H1 (cell line): ENCODE data around the gene IL18RAP. TPM values are rescaled to one million over a fixed set of nuclear protein-coding genes. Genes with fewer than 3 reads are reported as not detected.

ENCODE experiments used
- CTCF ChIA-PET: fragments of 300-600 bp; sonication (Branson Sonifier 250); formaldehyde crosslinking; loops from one replicate; lab custom pipeline; 2021; ENCODE audit not compliant: partially characterized antibody; lab: Charles Lee
- POLR2A ChIA-PET: fragments of 300-600 bp; sonication (Branson Sonifier 250); formaldehyde crosslinking; loops from one replicate; lab custom pipeline; 2021; ENCODE audit warnings: inconsistent platforms; ENCODE audit not compliant: partially characterized antibody; lab: Charles Lee
- DNase-seq, 2 experiments: peaks; one replicate each; pipeline versions ENCODE4 v3.0.0 to v3.0.0-alpha.2; 2010 to 2022; ENCODE audit warnings: low spot score in 2 of 2, low read depth in 1 of 2, mixed read lengths in 1 of 2
- FAIRE-seq: peaks from 2 replicates; lab custom pipeline; 2011; peaks lifted over from hg19 to GRCh38; lab: Jason Lieb, UNC
- H2AFZ ChIP-seq: 2 replicates; pipeline ENCODE4 v1.8.1; 2012; ENCODE audit warnings: low read length, inconsistent platforms
- H2AK5ac ChIP-seq: 2 replicates; pipeline ENCODE4 v1.6.1; 2013; ENCODE audit warnings: low read depth, low read length
- H2BK120ac ChIP-seq: replicated peaks from 2 replicates; pipeline ENCODE3; 2013; ENCODE audit warnings: low read depth, low read length, inconsistent platforms
- H2BK12ac ChIP-seq: 2 replicates; pipeline ENCODE4 v1.6.1; 2013; ENCODE audit warnings: low read depth, low read length
- H2BK15ac ChIP-seq: 2 replicates; pipeline ENCODE4 v1.6.1; 2013; ENCODE audit warnings: low read length
- H2BK20ac ChIP-seq: 2 replicates; pipeline ENCODE4 v1.6.1; 2013; ENCODE audit warnings: low read length
- H2BK5ac ChIP-seq: 2 replicates; pipeline ENCODE4 v1.6.1; 2013; ENCODE audit warnings: low read depth, low read length
- H3K14ac ChIP-seq: 2 replicates; pipeline ENCODE4 v1.6.1; 2013; ENCODE audit warnings: inconsistent platforms; ENCODE audit not compliant: insufficient read length
- H3K18ac ChIP-seq: 2 replicates; pipeline ENCODE4 v1.6.1; 2013; ENCODE audit warnings: low read length; ENCODE audit errors: extremely low read depth
- H3K23ac ChIP-seq: 2 replicates; pipeline ENCODE4 v1.6.1; 2013; ENCODE audit warnings: inconsistent platforms; ENCODE audit not compliant: insufficient read length
- H3K23me2 ChIP-seq: 2 replicates; pipeline ENCODE4 v1.6.1; 2013; ENCODE audit warnings: low read depth, low read length
- H3K27ac ChIP-seq: 2 replicates; pipeline ENCODE4 v1.6.1; 2011; ENCODE audit warnings: low read depth, low read length, inconsistent platforms
- H3K27me3 ChIP-seq, 4 experiments: replicated peaks in 1 of 4; 1 replicate in 1 of 4; 2 replicates in 3 of 4; pipeline versions ENCODE4 v1.6.1 to v1.8.1; 2011 to 2013; ENCODE audit warnings: low read length in 3 of 4, mild to moderate bottlenecking in 3 of 4, inconsistent platforms in 2 of 4, mixed read lengths in 2 of 4, moderate library complexity in 1 of 4; ENCODE audit not compliant: control insufficient read depth in 3 of 4, insufficient read depth in 3 of 4; ENCODE audit errors: extremely low read depth in 1 of 4
- H3K36me3 ChIP-seq, 4 experiments: 2 replicates each; pipeline versions ENCODE4 v1.6.1 to v1.8.1; 2011 to 2013; ENCODE audit warnings: mild to moderate bottlenecking in 4 of 4, low read length in 3 of 4, moderate library complexity in 2 of 4, control low read depth in 1 of 4, inconsistent platforms in 1 of 4; ENCODE audit not compliant: insufficient read depth in 4 of 4, control insufficient read depth in 2 of 4
- H3K4ac ChIP-seq: replicated peaks from 2 replicates; pipeline ENCODE3; 2013; ENCODE audit warnings: low read length, low read depth, mixed read lengths, inconsistent platforms; ENCODE audit not compliant: insufficient read length
- H3K4me1 ChIP-seq, 4 experiments: replicated peaks in 1 of 4; 1 replicate in 1 of 4; 2 replicates in 3 of 4; pipeline versions ENCODE4 v1.6.1 to v1.8.1; 2011 to 2013; ENCODE audit warnings: low read length in 3 of 4, inconsistent platforms in 2 of 4, mixed read lengths in 1 of 4; ENCODE audit not compliant: insufficient read depth in 4 of 4, control insufficient read depth in 3 of 4
- H3K4me2 ChIP-seq, 2 experiments: 2 replicates each; pipeline versions ENCODE4 v1.6.1 to v1.8.1; 2011 to 2013; ENCODE audit warnings: low read depth in 2 of 2, low read length in 2 of 2, control low read depth in 1 of 2, inconsistent platforms in 1 of 2, mild to moderate bottlenecking in 1 of 2; ENCODE audit not compliant: insufficient read depth in 1 of 2
- H3K4me3 ChIP-seq, 4 experiments: fragments of 200-600, 300-600 bp in 1 of 4; sonication (generic), shearing (Covaris generic), sonication (Bioruptor Twin) in 1 of 4; 2 replicates each; pipeline versions ENCODE4 v1.5.1 to v1.8.1; 2011 to 2016; ENCODE audit warnings: low read length in 4 of 4, low read depth in 3 of 4, control low read depth in 2 of 4, inconsistent platforms in 2 of 4, mild to moderate bottlenecking in 2 of 4, mixed read lengths in 1 of 4, moderate library complexity in 1 of 4; ENCODE audit not compliant: insufficient read depth in 2 of 4; ENCODE audit errors: extremely low read depth in 1 of 4
- H3K56ac ChIP-seq: replicated peaks from 2 replicates; pipeline ENCODE3; 2013; ENCODE audit warnings: low read depth, mild to moderate bottlenecking, mixed read lengths, low read length, inconsistent platforms; ENCODE audit not compliant: insufficient read length
- H3K79me1 ChIP-seq: 2 replicates; pipeline ENCODE4 v1.6.1; 2013; ENCODE audit warnings: low read depth, low read length, control low read depth
- H3K79me2 ChIP-seq, 2 experiments: 2 replicates each; pipeline versions ENCODE4 v1.6.1 to v1.8.1; 2012 to 2013; ENCODE audit warnings: low read length in 2 of 2, mild to moderate bottlenecking in 2 of 2, inconsistent platforms in 1 of 2; ENCODE audit not compliant: insufficient read depth in 2 of 2, control insufficient read depth in 1 of 2
- H3K9ac ChIP-seq, 4 experiments: replicated peaks in 1 of 4; 1 replicate in 1 of 4; 2 replicates in 3 of 4; pipeline versions ENCODE4 v1.6.1 to v1.8.1; 2011 to 2013; ENCODE audit warnings: low read depth in 3 of 4, low read length in 3 of 4, control low read depth in 2 of 4, mild to moderate bottlenecking in 2 of 4, moderate library complexity in 2 of 4, inconsistent platforms in 1 of 4; ENCODE audit errors: extremely low read depth in 1 of 4
- H3K9me3 ChIP-seq, 2 experiments: 2 replicates each; pipeline versions ENCODE4 v1.6.1 to v1.8.1; 2012 to 2013; ENCODE audit warnings: mild to moderate bottlenecking in 2 of 2, moderate library complexity in 2 of 2, control low read depth in 1 of 2, inconsistent platforms in 1 of 2, low read depth in 1 of 2, low read length in 1 of 2, mixed read lengths in 1 of 2; ENCODE audit not compliant: insufficient read depth in 2 of 2
- H4K20me1 ChIP-seq, 2 experiments: replicated peaks in 1 of 2; 2 replicates each; pipeline versions ENCODE3 to v1.8.1; 2011 to 2013; ENCODE audit warnings: inconsistent platforms in 2 of 2, low read length in 2 of 2, mild to moderate bottlenecking in 1 of 2; ENCODE audit not compliant: insufficient read depth in 2 of 2, control insufficient read depth in 1 of 2
- H4K5ac ChIP-seq: 2 replicates; pipeline ENCODE4 v1.6.1; 2013; ENCODE audit warnings: low read length, low read depth, mixed read lengths, inconsistent platforms; ENCODE audit not compliant: insufficient read length
- H4K8ac ChIP-seq: 2 replicates; pipeline ENCODE4 v1.8.0; 2013; ENCODE audit warnings: mild to moderate bottlenecking, moderate library complexity, low read length, inconsistent platforms; ENCODE audit not compliant: insufficient read depth; ENCODE audit errors: extremely low read depth
- H4K91ac ChIP-seq: replicated peaks from 2 replicates; pipeline ENCODE3; 2013; ENCODE audit warnings: low read length, mixed read lengths, inconsistent platforms; ENCODE audit not compliant: insufficient read length
- BACH1 ChIP-seq: IDR thresholded peaks from 2 replicates; pipeline ENCODE4 v1.6.1; 2012; ENCODE audit warnings: low read length, improper control_type of control experiment
- CEBPB ChIP-seq: IDR thresholded peaks from 2 replicates; pipeline ENCODE4 v1.6.1; 2012; ENCODE audit warnings: low read depth, low read length
- CHD1 ChIP-seq: IDR thresholded peaks from 2 replicates; pipeline ENCODE4 v1.6.1; 2012; ENCODE audit warnings: low read depth, low read length, improper control_type of control experiment
- GABPA ChIP-seq: IDR thresholded peaks from 2 replicates; pipeline ENCODE4 v1.6.1; 2011; ENCODE audit warnings: mild to moderate bottlenecking, low read length, moderate library complexity, borderline replicate concordance; ENCODE audit not compliant: insufficient read depth
- MAX ChIP-seq: IDR thresholded peaks from 2 replicates; pipeline ENCODE4 v1.6.1; 2012; ENCODE audit warnings: inconsistent platforms
- POLR2A ChIP-seq, 2 experiments: IDR thresholded peaks; 1 replicate in 1 of 2; 2 replicates in 1 of 2; pipeline ENCODE4 v1.6.1; 2011; ENCODE audit warnings: low read depth in 2 of 2, low read length in 2 of 2, mild to moderate bottlenecking in 2 of 2; ENCODE audit errors: control extremely low read depth in 1 of 2
- POLR2AphosphoS5 ChIP-seq: IDR thresholded peaks from 2 replicates; pipeline ENCODE4 v1.6.1; 2011; ENCODE audit warnings: low read depth, low read length
- POU5F1 ChIP-seq: IDR thresholded peaks from 2 replicates; pipeline ENCODE4 v1.6.1; 2011; ENCODE audit warnings: low read depth, mild to moderate bottlenecking, low read length, moderate library complexity
- SIN3A ChIP-seq, 2 experiments: IDR thresholded peaks in 1 of 2; conservative IDR thresholded peaks in 1 of 2; 2 replicates each; pipeline ENCODE4 v1.6.1; 2011 to 2012; ENCODE audit warnings: low read length in 2 of 2, improper control_type of control experiment in 1 of 2, low read depth in 1 of 2, mild to moderate bottlenecking in 1 of 2
- SUZ12 ChIP-seq: fragments of 200-600 bp; sonication (generic); IDR thresholded peaks from 2 replicates; pipeline ENCODE4 v1.6.1; 2012; ENCODE audit warnings: mild to moderate bottlenecking, inconsistent platforms, low read length, moderate library complexity, mixed read lengths
- ZNF274 ChIP-seq: IDR thresholded peaks from 2 replicates; pipeline ENCODE4 v1.7.0; 2012; ENCODE audit warnings: low read length, borderline replicate concordance; ENCODE audit errors: extremely low read depth
- polyA plus RNA-seq, 7 experiments: library from polyadenylated mRNA; depleted of rRNA in 3 of 7; stranded (reverse) in 5 of 7; unstranded in 2 of 7; fragments of >200 nt in 5 of 7; fragments of 200-250 nt in 2 of 7; gene quantifications; 1 replicate in 5 of 7; 2 replicates in 1 of 7; 4 replicates in 1 of 7; pipeline versions ENCODE4 v1.2.1 to v1.2.3, GENCODE V29; 2011 to 2013; ENCODE audit warnings: missing spikeins in 2 of 7, mixed read lengths in 2 of 7
- total RNA-seq: library from RNA; stranded (reverse); fragmentation: NEBNext Ultra II Directional; extraction: Animal tissue kit (Norgen Biotek cat#: 25700); gene quantifications from 2 replicates; pipeline ENCODE4 v1.2.1, GENCODE V29; 2021
- TF ChIP-seq, protein P1 (sequence below): IDR thresholded peaks from 2 replicates; pipeline ENCODE4 v1.6.1; 2011; ENCODE audit warnings: low read length, improper control_type of control experiment
- TF ChIP-seq, protein P2 (sequence below): IDR thresholded peaks from 2 replicates; pipeline ENCODE4 v1.6.1; 2012; ENCODE audit warnings: low read length, inconsistent platforms

The IL18RAP gene
- total and polyA plus RNA-seq, 2 of the 8 experiments (the other 6 are each of a cell fraction or from before 2014, with no cell fraction given), result not detected

DNA sequence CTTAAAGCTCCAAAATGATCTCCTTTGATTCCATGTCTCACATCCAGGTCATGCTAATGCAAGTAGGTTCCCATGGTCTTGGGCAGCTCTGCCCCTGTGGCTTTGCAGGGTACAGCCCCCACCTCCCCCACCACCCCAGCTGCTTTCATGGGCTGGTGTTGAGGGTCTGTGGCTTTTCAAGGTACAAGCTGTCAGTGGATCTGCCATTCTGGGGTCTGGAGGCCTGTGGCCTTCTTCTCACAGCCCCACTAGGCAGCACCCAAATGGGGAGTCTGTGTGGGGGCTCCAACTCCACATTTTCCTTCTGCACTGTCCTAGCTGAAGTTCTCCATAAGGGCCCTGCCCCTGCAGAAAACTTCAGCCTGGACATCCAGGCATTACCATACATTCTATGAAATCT, 69.0 kb downstream of the IL18RAP start:
- H3K4me3 ChIP-seq, result no peak overlapping the region
- 0 out of 4 replicates have a peak, but pooled peaks cover 0 to 6% of the 10 kb centered on the region in 2 experiments for H3K9me3 ChIP-seq
- no peak overlapping the region for H3K4me2 ChIP-seq
- no peak overlapping the region for H4K5ac ChIP-seq
- no peaks in the 10 kb centered on the region for H3K36me3 ChIP-seq
- no peak overlapping the region for H3K14ac ChIP-seq
- H4K8ac ChIP-seq, result no peak overlapping the region
- no peak overlapping the region for H3K56ac ChIP-seq
- no peak overlapping the region for H2AFZ ChIP-seq
- no peaks in the 10 kb centered on the region for H3K79me2 ChIP-seq
- no peak overlapping the region for H3K9ac ChIP-seq
- CTCF ChIA-PET, result interaction anchor here (1.6 to 5.3 kb wide), 2 partner anchors 18 to 70 kb away, joined by 4 to 34 read pairs; partner anchors contain the start of gene SLC9A4
- H2AK5ac ChIP-seq, result no peak overlapping the region
- no peak overlapping the region for H3K23ac ChIP-seq
- peaks cover 0 to 3% (median under 1%) of the 10 kb centered on the region in 4 experiments; a peak in 2 of 7 replicates for H3K4me1 ChIP-seq
- no peak overlapping the region for H2BK12ac ChIP-seq
- H2BK15ac ChIP-seq, result no peak overlapping the region
- no peak overlapping the region for H2BK20ac ChIP-seq
- POLR2A ChIA-PET, result no interaction called here
- no peak for FAIRE-seq
- H3K79me1 ChIP-seq, result no peaks in the 10 kb centered on the region
- no peak overlapping the region for H3K4ac ChIP-seq
- no peak overlapping the region for H2BK120ac ChIP-seq
- no peaks in the 10 kb centered on the region for H3K27me3 ChIP-seq
- H3K18ac ChIP-seq, result no peak overlapping the region
- no peak for DNase-seq
- H3K23me2 ChIP-seq, result no peaks in the 10 kb centered on the region; the same call in 1 of the 2 replicates
- H3K27ac ChIP-seq, result no peak overlapping the region
- no peaks in the 10 kb centered on the region for H4K20me1 ChIP-seq
- no peak overlapping the region for H2BK5ac ChIP-seq
- H4K91ac ChIP-seq, result no peak overlapping the region
- TF ChIP-seq ZNF274, result no peak
- TF ChIP-seq POU5F1, result no peak
- TF ChIP-seq, protein P1, sequence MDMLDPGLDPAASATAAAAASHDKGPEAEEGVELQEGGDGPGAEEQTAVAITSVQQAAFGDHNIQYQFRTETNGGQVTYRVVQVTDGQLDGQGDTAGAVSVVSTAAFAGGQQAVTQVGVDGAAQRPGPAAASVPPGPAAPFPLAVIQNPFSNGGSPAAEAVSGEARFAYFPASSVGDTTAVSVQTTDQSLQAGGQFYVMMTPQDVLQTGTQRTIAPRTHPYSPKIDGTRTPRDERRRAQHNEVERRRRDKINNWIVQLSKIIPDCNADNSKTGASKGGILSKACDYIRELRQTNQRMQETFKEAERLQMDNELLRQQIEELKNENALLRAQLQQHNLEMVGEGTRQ, result no peak
- no peak for TF ChIP-seq POLR2AphosphoS5
- no peak for TF ChIP-seq SIN3A (conservative IDR thresholded peaks at IDR 0.05 in 1 of 2, IDR thresholded peaks at IDR 0.05 in 1 of 2; ENCODE audit: low read depth in 1 of 2, low read length in 2 of 2)
- TF ChIP-seq CEBPB, result no peak
- no peak for TF ChIP-seq CHD1
- TF ChIP-seq, protein P2, sequence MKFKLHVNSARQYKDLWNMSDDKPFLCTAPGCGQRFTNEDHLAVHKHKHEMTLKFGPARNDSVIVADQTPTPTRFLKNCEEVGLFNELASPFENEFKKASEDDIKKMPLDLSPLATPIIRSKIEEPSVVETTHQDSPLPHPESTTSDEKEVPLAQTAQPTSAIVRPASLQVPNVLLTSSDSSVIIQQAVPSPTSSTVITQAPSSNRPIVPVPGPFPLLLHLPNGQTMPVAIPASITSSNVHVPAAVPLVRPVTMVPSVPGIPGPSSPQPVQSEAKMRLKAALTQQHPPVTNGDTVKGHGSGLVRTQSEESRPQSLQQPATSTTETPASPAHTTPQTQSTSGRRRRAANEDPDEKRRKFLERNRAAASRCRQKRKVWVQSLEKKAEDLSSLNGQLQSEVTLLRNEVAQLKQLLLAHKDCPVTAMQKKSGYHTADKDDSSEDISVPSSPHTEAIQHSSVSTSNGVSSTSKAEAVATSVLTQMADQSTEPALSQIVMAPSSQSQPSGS, result no peak
- no peak for TF ChIP-seq GABPA
- no peak for TF ChIP-seq MAX
- TF ChIP-seq SUZ12, result no peak
- TF ChIP-seq BACH1, result no peak
- no peak for TF ChIP-seq POLR2A (IDR thresholded peaks at IDR 0.05; ENCODE audit: control extremely low read depth in 1 of 2, low read depth in 2 of 2, low read length in 2 of 2)
